Measurements from ENCODE around the gene CHN1.

CHN1 gene

GRCh38 chr2:175004980-175005732, at the start of gene CHN1:
CHN1 (minus strand) TSS chr2:175005381; CDS start chr2:175004912, 469 bp downstream.
- peak; percentile 41 to 61 for DNase-seq

- DNase-seq, result no peak
Measured at GRCh38 chr2:175054340-175054739, 49.2 kb upstream of the CHN1 start.

GRCh38 chr2:175049661-175050060, 44.5 kb upstream of the CHN1 start:
- DNase-seq, result no peak

- DNase-seq, result no peak
Measured at GRCh38 chr2:175048275-175048674, 43.1 kb upstream of the CHN1 start.

GRCh38 chr2:175039490-175039889, 34.3 kb upstream of the CHN1 start:
- DNase-seq, result no peak

GRCh38 chr2:175039031-175039430, 33.9 kb upstream of the CHN1 start:
- DNase-seq, result no peak

- no peak for DNase-seq
Measured at GRCh38 chr2:175037941-175038340, 32.8 kb upstream of the CHN1 start.

GRCh38 chr2:175036582-175037018, 31.4 kb upstream of the CHN1 start:
- peak in 1 of 2 donors; percentile 52 for DNase-seq

GRCh38 chr2:175035806-175036205, 30.6 kb upstream of the CHN1 start:
- no peak for DNase-seq

- no peak for DNase-seq
Measured at GRCh38 chr2:175034716-175035115, 29.5 kb upstream of the CHN1 start.

- peak in 1 of 2 donors; percentile 1 for DNase-seq
Measured at GRCh38 chr2:175030380-175031271, 25.4 kb upstream of the CHN1 start.

GRCh38 chr2:175027755-175028154, 22.6 kb upstream of the CHN1 start:
- DNase-seq, result no peak

- DNase-seq, result no peak
Measured at GRCh38 chr2:175026385-175026784, 21.2 kb upstream of the CHN1 start.

- no peak for DNase-seq
Measured at GRCh38 chr2:175025946-175026345, 20.8 kb upstream of the CHN1 start.

- no peak for DNase-seq
Measured at GRCh38 chr2:175025233-175025632, 20.1 kb upstream of the CHN1 start.

GRCh38 chr2:175022923-175023322, 17.7 kb upstream of the CHN1 start:
- no peak for DNase-seq

GRCh38 chr2:175019566-175020327, 14.6 kb upstream of the CHN1 start:
- DNase-seq, result no peak

GRCh38 chr2:175017618-175018414, 12.6 kb upstream of the CHN1 start:
- DNase-seq, result no peak

- no peak for DNase-seq
Measured at GRCh38 chr2:175015340-175015739, 10.2 kb upstream of the CHN1 start.

GRCh38 chr2:175012516-175012915, 7.3 kb upstream of the CHN1 start:
- DNase-seq, result no peak

- no peak for DNase-seq
Measured at GRCh38 chr2:175011505-175011904, 6.3 kb upstream of the CHN1 start.

GRCh38 chr2:175010848-175011254, 5.7 kb upstream of the CHN1 start:
- DNase-seq, result no peak

Data from CD4-positive, alpha-beta T cell treated with Interleukin-4 for 1 hour (primary cell).